Parathyroid adenoma (tissue), 2 donors: ENCODE measurements around the gene SERINC5.
"Not testable (repeated sequence)": the region's sequence is repeated elsewhere in the genome, so short reads cannot be mapped to it uniquely, and the experiment has no call there.

Experiments
- H2AFZ ChIP-seq: fragments of 300-600 bp; sonication (generic); one replicate; pipeline ENCODE4 v1.7.0; 2017; ENCODE audit warnings: antibody characterized with exemption, mild to moderate bottlenecking
- H3K27ac ChIP-seq: fragments of 300-600 bp; sonication (generic); one replicate; pipeline ENCODE4 v1.7.0; 2017
- H3K27me3 ChIP-seq: fragments of 300-600 bp; sonication (generic); one replicate; pipeline ENCODE4 v1.7.0; 2017; ENCODE audit warnings: low read length; ENCODE audit not compliant: control insufficient read depth, insufficient read depth
- H3K36me3 ChIP-seq: fragments of 300-600 bp; sonication (generic); one replicate; pipeline ENCODE4 v1.7.0; 2017; ENCODE audit warnings: low read length; ENCODE audit not compliant: control insufficient read depth, insufficient read depth
- H3K4me1 ChIP-seq: fragments of 300-600 bp; sonication (generic); one replicate; pipeline ENCODE4 v1.7.0; 2017; ENCODE audit warnings: control low read depth
- H3K4me2 ChIP-seq: fragments of 300-600 bp; sonication (generic); one replicate; pipeline ENCODE4 v1.7.0; 2017; ENCODE audit warnings: low read length
- H3K4me3 ChIP-seq: fragments of 300-600 bp; sonication (generic); one replicate; pipeline ENCODE4 v1.7.0; 2017; ENCODE audit warnings: low read depth, low read length
- H3K79me2 ChIP-seq: fragments of 300-600 bp; sonication (generic); one replicate; pipeline ENCODE4 v1.7.0; 2017; ENCODE audit warnings: control low read depth
- H3K9ac ChIP-seq: fragments of 300-600 bp; sonication (generic); one replicate; pipeline ENCODE4 v1.7.0; 2017; ENCODE audit warnings: mild to moderate bottlenecking
- H3K9me3 ChIP-seq: fragments of 300-600 bp; sonication (generic); one replicate; pipeline ENCODE4 v1.7.0; 2017; ENCODE audit warnings: low read length; ENCODE audit not compliant: control insufficient read depth
- TF ChIP-seq, protein P1 (sequence below): fragments of 300-600 bp; sonication (generic); IDR thresholded peaks from one replicate; pipeline ENCODE4 v1.7.0; 2017; ENCODE audit warnings: antibody characterized with exemption, mild to moderate bottlenecking
- donor health status: primary hyperparathyroidism.

SERINC5 gene

GRCh38 chr5:80116000-80116399 is 139.8 kb downstream of the SERINC5 start:
- Histone ChIP-seq H3K9ac (no peak overlapping the region), H3K79me2 (no peaks in the 10 kb centered on the region), H3K27me3 (no peaks in the 10 kb centered on the region), H3K4me2 (no peak overlapping the region), H3K27ac (no peak overlapping the region), H2AFZ (no peak overlapping the region), H3K4me1 (no peaks in the 10 kb centered on the region), H3K36me3 (no peaks in the 10 kb centered on the region), H3K9me3 (no peaks in the 10 kb centered on the region), H3K4me3 (no peak overlapping the region)
- TF ChIP-seq, protein P1, sequence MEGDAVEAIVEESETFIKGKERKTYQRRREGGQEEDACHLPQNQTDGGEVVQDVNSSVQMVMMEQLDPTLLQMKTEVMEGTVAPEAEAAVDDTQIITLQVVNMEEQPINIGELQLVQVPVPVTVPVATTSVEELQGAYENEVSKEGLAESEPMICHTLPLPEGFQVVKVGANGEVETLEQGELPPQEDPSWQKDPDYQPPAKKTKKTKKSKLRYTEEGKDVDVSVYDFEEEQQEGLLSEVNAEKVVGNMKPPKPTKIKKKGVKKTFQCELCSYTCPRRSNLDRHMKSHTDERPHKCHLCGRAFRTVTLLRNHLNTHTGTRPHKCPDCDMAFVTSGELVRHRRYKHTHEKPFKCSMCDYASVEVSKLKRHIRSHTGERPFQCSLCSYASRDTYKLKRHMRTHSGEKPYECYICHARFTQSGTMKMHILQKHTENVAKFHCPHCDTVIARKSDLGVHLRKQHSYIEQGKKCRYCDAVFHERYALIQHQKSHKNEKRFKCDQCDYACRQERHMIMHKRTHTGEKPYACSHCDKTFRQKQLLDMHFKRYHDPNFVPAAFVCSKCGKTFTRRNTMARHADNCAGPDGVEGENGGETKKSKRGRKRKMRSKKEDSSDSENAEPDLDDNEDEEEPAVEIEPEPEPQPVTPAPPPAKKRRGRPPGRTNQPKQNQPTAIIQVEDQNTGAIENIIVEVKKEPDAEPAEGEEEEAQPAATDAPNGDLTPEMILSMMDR: no peak

GRCh38 chr5:80114860-80115259 is 141.0 kb downstream of the SERINC5 start:
- Histone ChIP-seq H3K36me3 (no peaks in the 10 kb centered on the region), H3K79me2 (no peaks in the 10 kb centered on the region), H3K27me3 (no peaks in the 10 kb centered on the region), H3K4me3 (no peak overlapping the region), H3K4me1 (no peaks in the 10 kb centered on the region), H3K9me3 (no peaks in the 10 kb centered on the region), H3K4me2 (no peak overlapping the region), H2AFZ (no peak overlapping the region), H3K9ac (no peak overlapping the region), H3K27ac (no peak overlapping the region)
- TF ChIP-seq, protein P1: no peak

DNA sequence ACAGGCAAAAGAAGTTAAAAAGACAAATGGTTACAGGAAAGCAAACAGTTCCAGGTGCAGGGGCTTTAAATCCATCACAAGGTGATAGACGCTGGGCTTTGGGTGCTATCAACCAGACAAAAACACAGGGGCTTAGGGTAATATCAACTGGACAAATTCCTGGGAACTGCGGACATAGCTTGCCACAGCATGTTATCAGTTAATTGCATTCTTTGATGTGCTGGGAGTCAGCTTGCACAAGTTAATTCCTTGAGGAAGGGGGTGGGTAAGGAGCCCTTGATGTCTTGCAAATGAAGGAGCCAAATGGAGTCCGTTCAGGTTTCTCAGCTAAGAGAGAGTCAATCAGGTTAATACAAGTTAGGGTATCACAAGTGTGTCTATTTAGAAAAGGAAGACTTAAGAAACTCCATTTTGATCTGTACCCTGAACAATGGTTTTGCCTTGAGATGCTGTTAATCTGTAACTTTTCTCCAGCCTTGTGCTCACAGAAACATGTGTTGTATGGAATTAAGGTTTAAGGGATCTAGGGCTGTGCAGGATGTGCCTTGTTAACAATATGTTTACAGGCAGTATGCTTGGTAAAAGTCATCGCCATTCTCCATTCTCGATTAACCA is 144.4 kb downstream of the SERINC5 start:
- not testable (repeated sequence) for H3K79me2 ChIP-seq, H3K27me3 ChIP-seq, H3K36me3 ChIP-seq, H2AFZ ChIP-seq, H3K9ac ChIP-seq, H3K27ac ChIP-seq, H3K4me3 ChIP-seq, H3K9me3 ChIP-seq, H3K4me2 ChIP-seq, H3K4me1 ChIP-seq

DNA sequence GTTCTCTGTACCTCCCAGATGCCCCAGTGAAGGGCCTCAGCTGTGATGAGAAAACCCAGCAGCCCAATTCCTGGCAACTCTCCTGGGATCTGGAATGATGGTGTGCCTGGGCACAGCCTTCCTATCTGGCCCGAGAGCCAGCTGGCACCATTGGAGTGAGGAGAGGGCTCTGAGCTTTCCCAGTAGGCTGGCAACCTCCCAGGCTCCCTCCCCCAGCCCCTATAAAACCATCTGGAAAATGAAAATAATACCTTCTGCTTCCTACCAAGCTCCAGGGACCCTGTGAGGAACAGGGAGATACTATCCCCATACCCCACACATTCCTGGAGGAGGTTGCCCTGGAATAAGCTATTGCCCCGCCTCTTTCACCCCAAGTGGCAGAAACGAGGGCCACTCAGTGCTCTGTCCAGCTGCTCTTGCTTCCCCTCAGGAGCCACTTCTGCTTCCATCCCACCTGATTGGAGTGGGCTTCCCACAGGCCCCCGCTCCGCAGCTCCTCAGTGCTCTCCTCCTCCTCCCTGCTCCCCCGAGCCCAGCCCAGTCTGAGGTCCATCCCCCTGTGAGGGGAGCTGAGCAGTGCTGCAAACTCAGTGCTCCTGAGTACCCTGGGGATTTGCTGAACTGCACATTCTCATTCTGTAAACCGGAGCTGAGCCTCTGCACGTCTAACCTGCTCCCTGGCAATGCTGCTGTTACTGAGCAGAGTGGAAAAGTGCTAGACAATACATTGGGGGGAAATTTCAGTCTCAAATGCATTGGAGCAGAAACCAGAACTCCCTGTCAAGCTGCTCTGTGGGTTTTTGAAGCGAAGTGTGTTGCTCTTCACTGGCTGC is 146.0 kb downstream of the SERINC5 start:
- Histone ChIP-seq H2AFZ (no peak overlapping the region), H3K4me2 (no peak overlapping the region), H3K4me1 (no peaks in the 10 kb centered on the region), H3K9me3 (no peaks in the 10 kb centered on the region), H3K9ac (no peak overlapping the region), H3K4me3 (no peak overlapping the region), H3K79me2 (no peaks in the 10 kb centered on the region), H3K27me3 (no peaks in the 10 kb centered on the region), H3K36me3 (no peaks in the 10 kb centered on the region), H3K27ac (no peak overlapping the region)
- TF ChIP-seq, protein P1: no peak

DNA sequence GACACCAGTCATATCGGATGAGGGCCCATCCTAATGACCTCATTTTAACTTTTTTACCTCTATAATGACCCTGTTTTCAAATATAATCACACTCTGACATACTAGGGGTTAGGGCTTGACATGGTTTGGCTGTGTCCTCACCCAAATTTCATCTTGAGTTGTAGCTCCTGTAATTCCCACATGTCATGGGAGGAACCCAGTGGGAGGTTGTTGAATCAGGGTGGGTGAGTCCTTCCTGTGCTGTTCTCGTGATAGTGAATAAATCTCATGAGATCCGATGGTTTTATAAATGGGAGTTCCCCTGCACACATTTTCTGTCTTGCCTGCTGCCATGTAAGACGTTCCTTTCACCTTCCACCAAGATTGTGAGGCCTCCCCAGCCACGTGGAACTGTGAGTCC is 148.9 kb downstream of the SERINC5 start:
- Histone ChIP-seq H3K9me3 (no peaks in the 10 kb centered on the region), H3K36me3 (no peaks in the 10 kb centered on the region), H3K4me2 (no peak overlapping the region), H2AFZ (no peak overlapping the region), H3K79me2 (no peaks in the 10 kb centered on the region), H3K4me1 (no peaks in the 10 kb centered on the region), H3K27ac (no peak overlapping the region), H3K9ac (no peak overlapping the region), H3K4me3 (no peak overlapping the region), H3K27me3 (no peaks in the 10 kb centered on the region)
- TF ChIP-seq, protein P1: no peak
